ENCODE results near the gene RRAS2. TPM values are rescaled to one million over a fixed set of nuclear protein-coding genes. Genes with fewer than 3 reads are reported as not detected.

Gene RRAS2
- total RNA-seq, 1 experiment from 2014 or later: 158 TPM

- Histone ChIP-seq H2BK5ac (ENCODE audit: insufficient read length, low read length) (no peak overlapping the region), H3K27me3 (ENCODE audit: insufficient read depth, low read length) (no peaks in the 10 kb centered on the region), H4K8ac (replicated peaks; ENCODE audit: insufficient read length, low read depth, low read length) (no peak overlapping the region), H3T11ph (ENCODE audit: low read length) (no peak overlapping the region), H3K23me2 (ENCODE audit: insufficient read length, low read depth, low read length, poor library complexity, severe bottlenecking) (no peaks in the 10 kb centered on the region), H4K5ac (ENCODE audit: insufficient read length, low read depth, low read length) (no peak overlapping the region), H2BK120ac (ENCODE audit: low read depth, low read length, poor library complexity, severe bottlenecking) (no peak overlapping the region), H3K56ac (ENCODE audit: insufficient read length, low read depth, low read length) (no peak overlapping the region), H3K79me2 (ENCODE audit: insufficient read depth, low read length) (peaks cover 38% of the 10 kb centered on the region; the same call in 1 of the 2 replicates), H2BK12ac (ENCODE audit: insufficient read length, low read depth, low read length) (no peak overlapping the region), H3K4me2 (ENCODE audit: insufficient read depth, insufficient read length, low read length) (no peak overlapping the region), H3K4ac (ENCODE audit: low read depth, low read length) (no peak overlapping the region), H2BK20ac (ENCODE audit: low read depth, low read length, poor library complexity, severe bottlenecking) (no peak overlapping the region), H3K14ac (ENCODE audit: insufficient read depth, low read length) (no peak overlapping the region), H2BK15ac (ENCODE audit: low read depth, low read length) (no peak overlapping the region), H3K9me3 (ENCODE audit: control insufficient read depth, low read depth, low read length) (no peaks in the 10 kb centered on the region), H3K79me1 (ENCODE audit: insufficient read depth, low read depth, low read length, poor library complexity, severe bottlenecking) (no peaks in the 10 kb centered on the region), H4K91ac (ENCODE audit: insufficient read length, low read depth, low read length) (no peak overlapping the region), H3K4me1 (ENCODE audit: insufficient read depth, low read length) (peaks cover 3% of the 10 kb centered on the region; the same call in 1 of the 2 replicates), H2AK5ac (ENCODE audit: insufficient read length, low read length) (no peak overlapping the region), H3K27ac (ENCODE audit: insufficient read length, low read depth, low read length) (no peak overlapping the region), H3K9ac (ENCODE audit: extremely low read depth, insufficient read length, low read length) (no peak overlapping the region), H3K18ac (ENCODE audit: insufficient read length, low read depth, low read length) (no peak overlapping the region), H2AFZ (ENCODE audit: low read length) (no peak overlapping the region), H4K20me1 (ENCODE audit: control insufficient read depth, insufficient read depth, insufficient read length) (no peaks in the 10 kb centered on the region), H3K23ac (ENCODE audit: insufficient read length, low read depth, low read length) (no peak overlapping the region)
- DNase-seq: no peak
- Mint-ChIP-seq H3K36me3 (ENCODE audit: insufficient read depth in 1 of 3, low read depth in 3 of 3) (peaks cover 0 to 20% (median 2%) of the 10 kb centered on the region in 3 experiments; a peak in 4 of 7 replicates), H3K4me1 (peaks cover 47 to 65% of the 10 kb centered on the region in 2 experiments), H3K4me3 (no peak overlapping the region), H3K9me3 (no peaks in the 10 kb centered on the region), H3K27me3 (ENCODE audit: low read depth) (no peaks in the 10 kb centered on the region), H3K27ac (peak overlapping the region; percentile 6 to 67 (median 65))
- TF ChIP-seq, protein P1, sequence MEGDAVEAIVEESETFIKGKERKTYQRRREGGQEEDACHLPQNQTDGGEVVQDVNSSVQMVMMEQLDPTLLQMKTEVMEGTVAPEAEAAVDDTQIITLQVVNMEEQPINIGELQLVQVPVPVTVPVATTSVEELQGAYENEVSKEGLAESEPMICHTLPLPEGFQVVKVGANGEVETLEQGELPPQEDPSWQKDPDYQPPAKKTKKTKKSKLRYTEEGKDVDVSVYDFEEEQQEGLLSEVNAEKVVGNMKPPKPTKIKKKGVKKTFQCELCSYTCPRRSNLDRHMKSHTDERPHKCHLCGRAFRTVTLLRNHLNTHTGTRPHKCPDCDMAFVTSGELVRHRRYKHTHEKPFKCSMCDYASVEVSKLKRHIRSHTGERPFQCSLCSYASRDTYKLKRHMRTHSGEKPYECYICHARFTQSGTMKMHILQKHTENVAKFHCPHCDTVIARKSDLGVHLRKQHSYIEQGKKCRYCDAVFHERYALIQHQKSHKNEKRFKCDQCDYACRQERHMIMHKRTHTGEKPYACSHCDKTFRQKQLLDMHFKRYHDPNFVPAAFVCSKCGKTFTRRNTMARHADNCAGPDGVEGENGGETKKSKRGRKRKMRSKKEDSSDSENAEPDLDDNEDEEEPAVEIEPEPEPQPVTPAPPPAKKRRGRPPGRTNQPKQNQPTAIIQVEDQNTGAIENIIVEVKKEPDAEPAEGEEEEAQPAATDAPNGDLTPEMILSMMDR (conservative IDR thresholded peaks at IDR 0.05): no peak
- WGBS (ENCODE audit: extremely low coverage, insufficient read length, low lambda C conversion rate): no CpG with 5 or more reads among the region's 6 CpGs
These were observed 35.8 kb downstream of the RRAS2 start for GRCh38 chr11:14323118-14323676.

Measured in H9 (cell line).